ENCODE measurements around the gene EWSR1.

GRCh38 chr22:29329581-29329980 is 61.5 kb downstream of the EWSR1 start:
- TF ChIP-seq REST (tag by site-specific recombination; IDR thresholded peaks at IDR 0.05): no peak
- TF ChIP-seq ZNF175 (tag by site-specific recombination; IDR thresholded peaks at IDR 0.05): no peak
- no peak for TF ChIP-seq CTCF (tag by site-specific recombination; IDR thresholded peaks at IDR 0.05)
- no peak for TF ChIP-seq EGR2 (tag by site-specific recombination; IDR thresholded peaks at IDR 0.05; ENCODE audit: low read depth)
- no peak for TF ChIP-seq ZNF121 (tag by site-specific recombination; IDR thresholded peaks at IDR 0.05)
- no peak for TF ChIP-seq ATF2 (tag by site-specific recombination; IDR thresholded peaks at IDR 0.05; ENCODE audit: low read depth)
- TF ChIP-seq PRDM6 (tag by site-specific recombination; IDR thresholded peaks at IDR 0.05): no peak
- no peak for TF ChIP-seq ZNF362 (tag by site-specific recombination; IDR thresholded peaks at IDR 0.05)
- TF ChIP-seq ZNF510 (tag by site-specific recombination; IDR thresholded peaks at IDR 0.05; ENCODE audit: insufficient replicate concordance): no peak
- TF ChIP-seq ZNF112 (tag by site-specific recombination; IDR thresholded peaks at IDR 0.05): no peak
- TF ChIP-seq BCL11A (tag by site-specific recombination; IDR thresholded peaks at IDR 0.05; ENCODE audit: low read depth): no peak
- no peak for TF ChIP-seq ZNF747 (tag by site-specific recombination; IDR thresholded peaks at IDR 0.05)
- TF ChIP-seq ZNF274 (IDR thresholded peaks at IDR 0.05; ENCODE audit: low read length): no peak
- no peak for TF ChIP-seq ZNF274 (tag by site-specific recombination; IDR thresholded peaks at IDR 0.05; ENCODE audit: borderline replicate concordance)

All from HEK293 (cell line).